Measurements from ENCODE around the gene CDCA3. TPM values are rescaled to one million over a fixed set of nuclear protein-coding genes. Genes with fewer than 3 reads are reported as not detected.

Gene CDCA3
- total RNA-seq, 4 donors from 2014 or later = 0.47 to 1.6 (median 1.1) TPM

DNA sequence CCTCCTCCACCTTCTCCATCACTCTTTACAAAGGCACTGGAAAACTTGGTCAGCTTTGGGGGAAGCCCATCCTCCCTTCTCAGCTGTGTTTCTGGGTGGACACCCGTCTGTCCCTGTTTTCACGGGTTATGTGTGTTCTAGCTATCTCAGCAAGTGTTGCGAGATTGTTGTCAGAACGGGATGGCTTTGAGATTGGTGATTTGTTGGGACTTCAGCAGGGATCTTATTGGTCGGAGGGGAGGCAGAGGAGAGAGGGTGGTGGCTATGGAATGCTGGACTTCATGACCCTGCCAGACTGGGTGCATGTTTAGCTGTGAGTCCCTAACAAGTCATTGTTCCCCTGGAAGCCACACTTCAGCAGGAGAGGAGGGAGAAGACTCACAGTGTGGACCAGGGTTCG lies 3.0 kb upstream of the CDCA3 start:
- TF ChIP-seq, protein P1, sequence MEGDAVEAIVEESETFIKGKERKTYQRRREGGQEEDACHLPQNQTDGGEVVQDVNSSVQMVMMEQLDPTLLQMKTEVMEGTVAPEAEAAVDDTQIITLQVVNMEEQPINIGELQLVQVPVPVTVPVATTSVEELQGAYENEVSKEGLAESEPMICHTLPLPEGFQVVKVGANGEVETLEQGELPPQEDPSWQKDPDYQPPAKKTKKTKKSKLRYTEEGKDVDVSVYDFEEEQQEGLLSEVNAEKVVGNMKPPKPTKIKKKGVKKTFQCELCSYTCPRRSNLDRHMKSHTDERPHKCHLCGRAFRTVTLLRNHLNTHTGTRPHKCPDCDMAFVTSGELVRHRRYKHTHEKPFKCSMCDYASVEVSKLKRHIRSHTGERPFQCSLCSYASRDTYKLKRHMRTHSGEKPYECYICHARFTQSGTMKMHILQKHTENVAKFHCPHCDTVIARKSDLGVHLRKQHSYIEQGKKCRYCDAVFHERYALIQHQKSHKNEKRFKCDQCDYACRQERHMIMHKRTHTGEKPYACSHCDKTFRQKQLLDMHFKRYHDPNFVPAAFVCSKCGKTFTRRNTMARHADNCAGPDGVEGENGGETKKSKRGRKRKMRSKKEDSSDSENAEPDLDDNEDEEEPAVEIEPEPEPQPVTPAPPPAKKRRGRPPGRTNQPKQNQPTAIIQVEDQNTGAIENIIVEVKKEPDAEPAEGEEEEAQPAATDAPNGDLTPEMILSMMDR (IDR thresholded peaks at IDR 0.05) = no peak
- ATAC-seq (ENCODE audit: low FRiP score) = no peak
- no peak for DNase-seq (ENCODE audit: low spot score)

DNA sequence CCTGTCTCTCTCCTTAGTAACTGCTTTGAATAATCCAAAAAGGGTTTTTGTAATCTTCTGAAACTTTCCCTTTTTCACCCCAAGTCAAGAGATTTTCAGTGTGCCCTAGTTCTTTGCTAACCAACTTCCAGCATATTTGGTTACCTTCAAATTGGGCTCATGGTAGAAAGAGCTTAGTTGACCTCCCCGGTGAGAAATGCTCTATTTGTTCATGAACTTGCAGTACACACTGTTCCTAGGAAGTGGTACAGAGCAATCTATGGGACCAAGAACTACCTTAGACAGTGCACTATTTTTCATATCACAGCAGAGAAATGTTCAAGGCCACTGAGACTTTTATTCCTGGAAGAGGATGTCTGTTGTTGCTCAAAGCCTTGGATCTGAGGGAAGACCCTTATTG lies 2.5 kb upstream of the CDCA3 start:
- no peak for DNase-seq (ENCODE audit: low spot score)
- TF ChIP-seq, protein P1 (IDR thresholded peaks at IDR 0.05) = no peak
- ATAC-seq (ENCODE audit: low FRiP score) = no peak

DNA sequence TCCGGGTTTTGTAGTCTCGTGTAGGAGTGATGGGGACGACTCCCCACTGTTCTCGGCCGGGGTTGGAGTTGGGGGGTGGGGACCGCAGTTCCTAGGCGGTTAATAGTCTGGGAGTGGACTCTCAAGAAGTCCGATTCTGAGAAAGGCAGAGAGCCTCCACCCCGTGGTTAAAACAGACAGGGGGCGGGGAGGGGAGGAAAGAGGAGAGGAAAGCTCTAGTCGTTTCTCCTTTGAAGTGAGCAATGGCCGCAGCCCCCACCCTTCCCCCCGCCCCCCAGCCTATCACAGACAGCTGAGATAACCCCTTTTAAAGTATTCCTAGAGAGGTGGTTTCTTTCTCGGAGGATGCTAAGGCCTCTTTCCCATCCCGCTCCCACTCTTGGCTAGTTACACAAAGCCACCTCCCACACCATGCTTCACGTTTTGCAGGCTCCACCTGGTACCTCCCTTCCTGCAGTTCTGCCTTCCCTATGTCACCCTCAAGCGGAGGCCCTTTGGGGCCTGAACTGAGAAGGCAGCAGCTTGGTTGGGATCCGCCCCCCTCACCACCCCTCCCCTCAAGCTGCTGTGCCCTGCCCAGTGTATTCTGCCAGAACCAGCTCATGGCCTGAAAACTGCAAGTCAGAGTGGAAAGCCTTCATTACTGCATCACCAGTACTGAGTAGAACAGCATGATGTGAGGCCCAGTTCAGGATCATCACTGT lies 1.7 kb upstream of the CDCA3 start:
- ATAC-seq (ENCODE audit: low FRiP score) = no peak

DNA sequence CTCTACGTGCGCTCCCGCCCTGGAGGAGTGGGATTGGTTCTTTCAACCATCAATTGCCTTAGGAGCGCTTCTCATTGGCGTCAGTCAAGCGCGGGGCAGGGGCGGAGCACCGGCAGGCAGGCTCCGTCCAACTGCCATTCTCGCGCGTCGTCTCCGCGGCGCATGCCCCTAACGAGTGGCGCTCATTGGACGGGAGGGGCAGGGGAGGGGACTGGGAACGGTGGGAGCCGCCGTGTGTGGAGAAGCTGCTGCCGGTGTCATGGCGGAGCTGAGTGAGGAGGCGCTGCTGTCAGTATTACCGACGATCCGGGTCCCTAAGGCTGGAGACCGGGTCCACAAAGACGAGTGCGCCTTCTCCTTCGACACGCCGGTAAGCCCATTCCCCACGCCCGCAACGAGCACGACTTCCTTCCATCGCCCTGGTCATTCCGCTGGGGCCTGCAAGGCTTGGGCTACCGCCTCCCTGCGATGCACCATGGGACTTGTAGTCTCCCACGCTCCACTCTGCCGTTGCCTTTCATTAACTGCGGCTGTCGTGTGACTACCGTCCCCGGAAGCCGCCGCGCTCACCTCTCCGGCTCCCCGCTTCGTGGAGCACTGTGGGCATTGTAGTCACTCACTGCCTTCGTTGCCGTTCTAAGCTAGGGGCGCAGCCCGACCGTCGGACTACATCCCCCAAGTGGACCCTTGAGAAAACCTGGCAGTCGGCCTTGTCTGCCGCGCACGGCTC lies 1.0 kb upstream of the CDCA3 start, which contains the start of gene USP5:
USP5 (plus strand) TSS at position 230 of the 730 bp plus-strand sequence; CDS start at position 260, 30 bp downstream.
- TF ChIP-seq, protein P1 (IDR thresholded peaks at IDR 0.05) = no peak
- ATAC-seq (ENCODE audit: low FRiP score) (peak; percentile 94), DNase-seq (ENCODE audit: low spot score) (peak; percentile 85)

More for the DNA sequence above, 1.7 kb upstream of the CDCA3 start:
- TF ChIP-seq, protein P1 (IDR thresholded peaks at IDR 0.05) = no peak
- DNase-seq (ENCODE audit: low spot score) = no peak

DNA sequence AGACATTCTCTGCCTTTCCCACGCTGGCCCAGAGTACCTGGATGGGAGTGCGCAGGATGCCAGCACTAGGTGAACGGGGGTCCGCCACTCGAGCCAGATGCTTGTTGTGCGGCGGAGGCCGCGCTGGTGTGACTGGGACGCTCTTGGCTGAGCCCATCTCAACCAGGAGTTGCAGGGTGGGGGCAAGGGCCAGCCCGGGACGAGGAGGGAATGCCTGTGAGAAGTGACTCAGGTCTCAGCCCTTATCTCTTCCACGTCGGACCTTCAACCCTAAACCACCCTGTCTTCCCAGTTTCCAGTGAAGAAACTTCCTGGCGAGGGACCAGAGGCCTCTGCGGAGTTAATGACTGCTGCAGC lies 312 bp downstream of the CDCA3 start:
- ATAC-seq (ENCODE audit: low FRiP score) (no peak), DNase-seq (ENCODE audit: low spot score) (no peak)
- TF ChIP-seq, protein P1 (IDR thresholded peaks at IDR 0.05) = no peak

DNA sequence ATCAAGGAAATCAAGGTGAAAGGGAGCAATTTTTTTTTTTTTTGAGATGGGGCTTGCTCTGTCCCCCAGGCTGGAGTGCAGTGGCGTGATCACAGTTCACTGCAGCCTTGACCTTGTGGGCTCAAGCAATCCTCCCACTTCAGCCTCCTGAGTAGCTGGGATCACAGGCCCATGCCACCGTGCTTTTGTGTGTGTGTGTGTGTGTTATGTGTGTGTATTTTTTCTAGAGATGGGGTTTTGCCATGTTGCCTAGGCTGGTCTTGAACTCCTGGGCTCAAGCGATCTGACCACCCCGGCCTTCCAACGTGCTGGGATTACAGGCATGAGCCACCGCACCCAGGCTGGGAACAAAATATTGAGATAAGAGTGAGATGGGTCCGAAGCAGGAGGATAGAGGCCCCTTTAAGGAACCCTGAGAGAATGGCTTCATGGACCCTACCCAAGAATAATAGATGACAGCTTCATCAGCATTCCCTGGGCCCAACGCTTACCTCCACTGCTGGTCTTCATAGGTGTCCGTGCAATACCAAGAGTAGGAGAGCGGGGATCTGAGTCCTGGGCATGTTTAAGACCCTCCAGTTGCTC lies 1.0 kb downstream of the CDCA3 start:
- no peak for DNase-seq (ENCODE audit: low spot score)
- no peak for ATAC-seq (ENCODE audit: low FRiP score)
- TF ChIP-seq, protein P1 (IDR thresholded peaks at IDR 0.05) = no peak

All from omental fat pad (tissue), 4 donors.